H9 (cell line): Measurements from ENCODE around the gene FABP7. TPM values are rescaled to one million over a fixed set of nuclear protein-coding genes. Genes with fewer than 3 reads are reported as not detected.

ENCODE experiments used
- DNase-seq: peaks from one replicate; pipeline ENCODE4 v3.0.0-alpha.2; 2017
- H2AFZ ChIP-seq: one replicate; pipeline ENCODE4 v1.6.1; 2013; ENCODE audit warnings: mild to moderate bottlenecking, low read length, control low read depth, moderate library complexity
- H2AK5ac ChIP-seq: 2 replicates; pipeline ENCODE4 v1.6.1; 2013; ENCODE audit warnings: low read length, control low read depth, mixed read lengths; ENCODE audit not compliant: insufficient read length
- H2BK120ac ChIP-seq: one replicate; pipeline ENCODE4 v1.6.1; 2013; ENCODE audit warnings: low read depth, mild to moderate bottlenecking, low read length, control low read depth, inconsistent platforms; ENCODE audit not compliant: poor library complexity, severe bottlenecking
- H2BK12ac ChIP-seq: 2 replicates; pipeline ENCODE4 v1.6.1; 2013; ENCODE audit warnings: low read length, control low read depth, mixed read lengths, low read depth; ENCODE audit not compliant: insufficient read length
- H2BK15ac ChIP-seq: 2 replicates; pipeline ENCODE4 v1.6.1; 2013; ENCODE audit warnings: low read depth, low read length, control low read depth
- H2BK20ac ChIP-seq: one replicate; pipeline ENCODE4 v1.6.1; 2013; ENCODE audit warnings: low read depth, mild to moderate bottlenecking, low read length, control low read depth, inconsistent platforms; ENCODE audit not compliant: poor library complexity, severe bottlenecking
- H2BK5ac ChIP-seq: 2 replicates; pipeline ENCODE4 v1.6.1; 2013; ENCODE audit warnings: low read length, control low read depth, mixed read lengths; ENCODE audit not compliant: insufficient read length
- H3K14ac ChIP-seq: 2 replicates; pipeline ENCODE4 v1.6.1; 2013; ENCODE audit warnings: low read length, control low read depth; ENCODE audit not compliant: insufficient read depth
- H3K18ac ChIP-seq: 2 replicates; pipeline ENCODE4 v1.6.1; 2013; ENCODE audit warnings: low read depth, mild to moderate bottlenecking, mixed read lengths, low read length, control low read depth; ENCODE audit not compliant: insufficient read length
- H3K23ac ChIP-seq: 2 replicates; pipeline ENCODE4 v1.6.1; 2013; ENCODE audit warnings: low read length, control low read depth, mixed read lengths, low read depth; ENCODE audit not compliant: insufficient read length
- H3K23me2 ChIP-seq: 2 replicates; pipeline ENCODE4 v1.6.1; 2013; ENCODE audit warnings: low read depth, mild to moderate bottlenecking, mixed read lengths, low read length, control low read depth; ENCODE audit not compliant: insufficient read length, poor library complexity, severe bottlenecking
- H3K27ac ChIP-seq: 2 replicates; pipeline ENCODE4 v1.5.1; 2013; ENCODE audit warnings: low read length, control low read depth, mixed read lengths, low read depth; ENCODE audit not compliant: insufficient read length
- H3K27me3 ChIP-seq: 2 replicates; pipeline ENCODE4 v1.6.1; 2013; ENCODE audit warnings: low read length, control low read depth, inconsistent platforms; ENCODE audit not compliant: insufficient read depth
- H3K4ac ChIP-seq: 2 replicates; pipeline ENCODE4 v1.6.1; 2013; ENCODE audit warnings: low read depth, mild to moderate bottlenecking, control low read depth, inconsistent platforms, low read length, moderate library complexity
- H3K4me1 ChIP-seq: 2 replicates; pipeline ENCODE4 v1.6.1; 2013; ENCODE audit warnings: low read length, control low read depth, inconsistent platforms; ENCODE audit not compliant: insufficient read depth
- H3K4me2 ChIP-seq: 2 replicates; pipeline ENCODE4 v1.6.1; 2013; ENCODE audit warnings: low read length, control low read depth, mixed read lengths; ENCODE audit not compliant: insufficient read length, insufficient read depth
- H3K56ac ChIP-seq: 2 replicates; pipeline ENCODE4 v1.6.1; 2013; ENCODE audit warnings: low read depth, mild to moderate bottlenecking, mixed read lengths, low read length, control low read depth; ENCODE audit not compliant: insufficient read length
- H3K79me1 ChIP-seq: 2 replicates; pipeline ENCODE4 v1.6.1; 2013; ENCODE audit warnings: low read depth, mild to moderate bottlenecking, moderate library complexity, low read length, control low read depth, inconsistent platforms; ENCODE audit not compliant: insufficient read depth, poor library complexity, severe bottlenecking
- H3K79me2 ChIP-seq: 2 replicates; pipeline ENCODE4 v1.6.1; 2013; ENCODE audit warnings: low read length, control low read depth, inconsistent platforms; ENCODE audit not compliant: insufficient read depth
- H3K9ac ChIP-seq: 2 replicates; pipeline ENCODE4 v1.6.1; 2013; ENCODE audit warnings: low read length, control low read depth, mixed read lengths; ENCODE audit not compliant: insufficient read length; ENCODE audit errors: extremely low read depth
- H3K9me3 ChIP-seq: one replicate; pipeline ENCODE4 v1.6.1; 2013; ENCODE audit warnings: low read depth, low read length, inconsistent platforms; ENCODE audit not compliant: control insufficient read depth
- H3T11ph ChIP-seq: one replicate; pipeline ENCODE4 v1.6.1; 2013; ENCODE audit warnings: mild to moderate bottlenecking, low read length, control low read depth, inconsistent platforms
- H4K20me1 ChIP-seq: one replicate; pipeline ENCODE4 v1.6.1; 2013; ENCODE audit not compliant: control insufficient read depth, insufficient read length, insufficient read depth
- H4K5ac ChIP-seq: 2 replicates; pipeline ENCODE4 v1.6.1; 2013; ENCODE audit warnings: low read depth, mild to moderate bottlenecking, mixed read lengths, low read length, control low read depth; ENCODE audit not compliant: insufficient read length
- H4K8ac ChIP-seq: replicated peaks from 2 replicates; pipeline ENCODE4 v1.6.1; 2013; ENCODE audit warnings: low read length, control low read depth, mixed read lengths, low read depth; ENCODE audit not compliant: insufficient read length
- H4K91ac ChIP-seq: 2 replicates; pipeline ENCODE4 v1.6.1; 2013; ENCODE audit warnings: low read depth, mild to moderate bottlenecking, moderate library complexity, mixed read lengths, low read length, control low read depth; ENCODE audit not compliant: insufficient read length
- H3K27ac Mint-ChIP-seq, 3 experiments: 2 replicates in 2 of 3; 3 replicates in 1 of 3; pipeline ENCODE4 v1.8.0; 2020 to 2021; ENCODE audit warnings: mixed read lengths in 3 of 3, mild to moderate bottlenecking in 1 of 3, moderate library complexity in 1 of 3
- H3K27me3 Mint-ChIP-seq: 2 replicates; pipeline ENCODE4 v1.8.0; 2021; ENCODE audit warnings: low read depth, mild to moderate bottlenecking, moderate library complexity, mixed read lengths
- H3K36me3 Mint-ChIP-seq, 3 experiments: 2 replicates in 2 of 3; 3 replicates in 1 of 3; pipeline ENCODE4 v1.8.0; 2020 to 2021; ENCODE audit warnings: low read depth in 3 of 3, mixed read lengths in 3 of 3; ENCODE audit not compliant: insufficient read depth in 1 of 3
- H3K4me1 Mint-ChIP-seq, 2 experiments: 2 replicates each; pipeline ENCODE4 v1.8.0; 2020; ENCODE audit warnings: mixed read lengths in 2 of 2
- H3K4me3 Mint-ChIP-seq, 2 experiments: 2 replicates in 1 of 2; 3 replicates in 1 of 2; pipeline ENCODE4 v1.8.0; 2020 to 2021; ENCODE audit warnings: mild to moderate bottlenecking in 2 of 2, mixed read lengths in 2 of 2, moderate library complexity in 1 of 2
- H3K9me3 Mint-ChIP-seq, 2 experiments: 2 replicates in 1 of 2; 3 replicates in 1 of 2; pipeline ENCODE4 v1.8.0; 2020; ENCODE audit warnings: mild to moderate bottlenecking in 2 of 2, mixed read lengths in 2 of 2, moderate library complexity in 1 of 2
- WGBS: extraction: QIAGEN DNeasy Blood & Tissue Kit; methylation state at CpG from one replicate; pipeline ENCODE4 v1.1.7; 2013; ENCODE audit warnings: missing lambda C conversion rate, low lambda C conversion rate, mixed read lengths; ENCODE audit not compliant: insufficient read length; ENCODE audit errors: extremely low coverage; 5-methylcytosine and 5-hydroxymethylcytosine counted together
- total RNA-seq: library from RNA; stranded (reverse); gene quantifications from 2 replicates; pipeline ENCODE4 v1.2.1, GENCODE V29; 2021
- TF ChIP-seq, protein P1 (sequence below): fragments of 200-600 bp; sonication (generic); conservative IDR thresholded peaks from 3 replicates; pipeline ENCODE4 v1.8.0; 2021; ENCODE audit warnings: antibody characterized with exemption, mild to moderate bottlenecking

Gene FABP7
- total RNA-seq, 1 experiment from 2014 or later = 3.9 TPM

DNA sequence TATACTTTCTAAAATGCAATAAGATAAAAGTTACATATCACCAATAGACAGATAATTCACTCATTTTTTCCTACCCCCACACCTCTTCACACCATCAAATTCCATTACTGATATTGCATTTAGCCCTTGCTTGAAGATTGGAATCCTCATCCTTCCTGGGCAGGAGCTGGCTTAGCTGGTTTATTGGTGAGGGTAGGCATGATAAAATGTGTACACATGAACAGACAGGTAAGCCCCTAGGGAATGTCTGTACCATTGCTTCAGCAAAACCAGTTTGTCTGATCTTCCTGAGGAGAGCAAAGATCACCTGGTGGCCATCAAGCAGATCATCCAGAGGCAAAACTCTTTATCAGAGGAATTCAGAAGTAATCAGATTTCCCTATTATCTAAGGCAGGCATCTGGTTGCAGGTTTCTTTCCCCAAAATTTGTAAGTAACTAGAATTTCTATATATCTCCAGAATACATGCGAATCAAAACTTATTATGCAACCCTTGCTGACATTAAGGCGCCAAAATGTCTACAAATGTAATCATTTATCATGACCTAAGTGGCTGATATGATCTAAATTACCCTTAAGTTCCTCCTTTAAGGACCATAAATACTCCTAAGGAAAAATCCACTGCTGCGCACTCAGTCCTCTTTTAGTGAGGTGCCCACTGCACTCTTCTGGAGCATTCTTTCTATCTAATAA lies 6.6 kb upstream of the FABP7 start:
- Histone ChIP-seq H3K4me2 (no peak overlapping the region), H3K79me2 (no peaks in the 10 kb centered on the region), H3K4me1 (no peaks in the 10 kb centered on the region), H4K20me1 (no peaks in the 10 kb centered on the region), H2BK12ac (no peak overlapping the region), H2BK120ac (no peak overlapping the region), H2AFZ (no peak overlapping the region), H3K56ac (no peak overlapping the region), H2BK20ac (no peak overlapping the region), H2BK15ac (no peak overlapping the region), H3K79me1 (no peaks in the 10 kb centered on the region), H3T11ph (no peak overlapping the region), H2BK5ac (no peak overlapping the region), H3K9me3 (no peaks in the 10 kb centered on the region), H3K14ac (no peak overlapping the region), H3K23me2 (no peaks in the 10 kb centered on the region), H3K27ac (no peak overlapping the region), H4K91ac (no peak overlapping the region), H3K18ac (no peak overlapping the region), H3K4ac (no peak overlapping the region), H4K8ac (no peak overlapping the region), H3K27me3 (no peaks in the 10 kb centered on the region), H3K9ac (no peak overlapping the region), H4K5ac (no peak overlapping the region), H3K23ac (no peak overlapping the region), H2AK5ac (no peak overlapping the region)
- H3K4me3 Mint-ChIP-seq = no peak overlapping the region
- H3K4me1 Mint-ChIP-seq = peaks cover 0 to 2% of the 10 kb centered on the region in 2 experiments; a peak in 2 of 4 replicates
- H3K36me3 Mint-ChIP-seq = no peaks in the 10 kb centered on the region
- no peaks in the 10 kb centered on the region for H3K9me3 Mint-ChIP-seq
- DNase-seq = no peak
- TF ChIP-seq, protein P1, sequence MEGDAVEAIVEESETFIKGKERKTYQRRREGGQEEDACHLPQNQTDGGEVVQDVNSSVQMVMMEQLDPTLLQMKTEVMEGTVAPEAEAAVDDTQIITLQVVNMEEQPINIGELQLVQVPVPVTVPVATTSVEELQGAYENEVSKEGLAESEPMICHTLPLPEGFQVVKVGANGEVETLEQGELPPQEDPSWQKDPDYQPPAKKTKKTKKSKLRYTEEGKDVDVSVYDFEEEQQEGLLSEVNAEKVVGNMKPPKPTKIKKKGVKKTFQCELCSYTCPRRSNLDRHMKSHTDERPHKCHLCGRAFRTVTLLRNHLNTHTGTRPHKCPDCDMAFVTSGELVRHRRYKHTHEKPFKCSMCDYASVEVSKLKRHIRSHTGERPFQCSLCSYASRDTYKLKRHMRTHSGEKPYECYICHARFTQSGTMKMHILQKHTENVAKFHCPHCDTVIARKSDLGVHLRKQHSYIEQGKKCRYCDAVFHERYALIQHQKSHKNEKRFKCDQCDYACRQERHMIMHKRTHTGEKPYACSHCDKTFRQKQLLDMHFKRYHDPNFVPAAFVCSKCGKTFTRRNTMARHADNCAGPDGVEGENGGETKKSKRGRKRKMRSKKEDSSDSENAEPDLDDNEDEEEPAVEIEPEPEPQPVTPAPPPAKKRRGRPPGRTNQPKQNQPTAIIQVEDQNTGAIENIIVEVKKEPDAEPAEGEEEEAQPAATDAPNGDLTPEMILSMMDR = no peak
- H3K27ac Mint-ChIP-seq = no peak overlapping the region
- H3K27me3 Mint-ChIP-seq = no peaks in the 10 kb centered on the region
- WGBS = no CpG with 5 or more reads among the region's 3 CpGs
